HCT116 (cell line): Measurements from ENCODE around the gene OR2D3. TPM values are rescaled to one million over a fixed set of nuclear protein-coding genes. Genes with fewer than 3 reads are reported as not detected.

ENCODE experiments used
- ATAC-seq: fragments of 200-7000 bp; cut with Tn5 transposase; 2 replicates; pipeline ENCODE4 v1.9.1; 2020; ENCODE audit warnings: mild to moderate bottlenecking, moderate library complexity
- BruUV-seq: library from RNA; stranded (reverse); fragments of 400-500 nt; replicated peaks from 2 replicates; lab custom pipeline; 2021; lab: Mats Ljungman, UMichigan
- CTCF ChIA-PET: fragments of 300-600 bp; sonication (Branson Sonifier 250); formaldehyde crosslinking; loops from one replicate; lab custom pipeline; 2021; ENCODE audit warnings: antibody characterized with exemption; lab: Charles Lee
- POLR2A ChIA-PET: fragments of 300-600, 350-600 bp; sonication (Branson Sonifier 250); formaldehyde crosslinking; loops from one replicate; lab custom pipeline; 2021; ENCODE audit warnings: antibody characterized with exemption; lab: Charles Lee
- RAD21 ChIA-PET, 2 experiments: fragments of 300-600 bp; sonication (Branson Sonifier 250); formaldehyde crosslinking; loops; one replicate each; lab custom pipeline; 2023; ENCODE audit warnings: low total read pairs in 2 of 2; ENCODE audit not compliant: uncharacterized antibody in 2 of 2, unreplicated experiment in 2 of 2, low non-redundant PET in 1 of 2; lab: Charles Lee
- DNase-seq: peaks from one replicate; pipeline ENCODE4 v3.0.0-alpha.2; 2010; ENCODE audit warnings: low read depth, low spot score
- H2AFZ ChIP-seq: fragments of 200-600 bp; shearing (Covaris generic), sonication (generic); 2 replicates; pipeline ENCODE4 v1.6.1; 2017; ENCODE audit warnings: low read depth, mixed run types, mixed read lengths, antibody characterized with exemption, low read length; ENCODE audit not compliant: poor library complexity, severe bottlenecking
- H3K27ac ChIP-seq: 2 replicates; pipeline ENCODE4 v1.5.1; 2012; ENCODE audit warnings: low read depth, low read length
- H3K27me3 ChIP-seq: fragments of 200-600 bp; sonication (generic); 2 replicates; pipeline ENCODE4 v1.6.1; 2016; ENCODE audit warnings: mixed run types, low read length, mixed read lengths; ENCODE audit not compliant: insufficient read depth
- H3K36me3 ChIP-seq, 2 experiments: fragments of 200-500 bp in 1 of 2; fragments of 200-600 bp in 1 of 2; sonication (Bioruptor generic) in 1 of 2; sonication (generic) in 1 of 2; 2 replicates each; pipeline versions ENCODE4 v1.5.1 to v1.6.1; 2014 to 2016; ENCODE audit warnings: low read length in 2 of 2, inconsistent platforms in 1 of 2, mixed read lengths in 1 of 2, mixed run types in 1 of 2; ENCODE audit not compliant: insufficient read depth in 2 of 2, control insufficient read depth in 1 of 2
- H3K4me1 ChIP-seq, 2 experiments: fragments of 200-600 bp in 1 of 2; sonication (generic) in 1 of 2; 2 replicates each; pipeline versions ENCODE4 v1.5.1 to v1.6.1; 2012 to 2017; ENCODE audit warnings: low read length in 2 of 2, inconsistent platforms in 1 of 2, mild to moderate bottlenecking in 1 of 2, mixed read lengths in 1 of 2, mixed run types in 1 of 2, moderate library complexity in 1 of 2; ENCODE audit not compliant: insufficient read depth in 2 of 2, control insufficient read depth in 1 of 2
- H3K4me2 ChIP-seq: fragments of 200-600 bp; sonication (generic); 2 replicates; pipeline ENCODE4 v1.6.1; 2017; ENCODE audit warnings: mixed run types, low read length, mixed read lengths
- H3K4me3 ChIP-seq, 2 experiments: fragments of 200-600 bp in 1 of 2; sonication (generic) in 1 of 2; replicated peaks in 1 of 2; 2 replicates each; pipeline ENCODE4 v1.5.1; 2011 to 2016; ENCODE audit warnings: low read length in 2 of 2, control low read depth in 1 of 2, low read depth in 1 of 2, mild to moderate bottlenecking in 1 of 2, mixed read lengths in 1 of 2, mixed run types in 1 of 2
- H3K79me2 ChIP-seq: fragments of 200-600 bp; sonication (generic); 2 replicates; pipeline ENCODE4 v1.6.1; 2017; ENCODE audit warnings: mild to moderate bottlenecking, mixed run types, low read length, moderate library complexity, mixed read lengths; ENCODE audit not compliant: insufficient read depth
- H3K9ac ChIP-seq: fragments of 200-600 bp; sonication (generic); 2 replicates; pipeline ENCODE4 v1.6.1; 2016; ENCODE audit warnings: low read length, mixed read lengths
- H3K9me2 ChIP-seq: fragments of 200-600 bp; sonication (generic), shearing (Covaris generic); 2 replicates; pipeline ENCODE4 v1.6.1; 2017; ENCODE audit warnings: mixed run types, mild to moderate bottlenecking, moderate library complexity; ENCODE audit not compliant: insufficient read depth
- H3K9me3 ChIP-seq, 2 experiments: fragments of 200-500 bp in 1 of 2; fragments of 200-600 bp in 1 of 2; sonication (Bioruptor generic) in 1 of 2; sonication (generic) in 1 of 2; 2 replicates each; pipeline ENCODE4 v1.6.1; 2014 to 2017; ENCODE audit warnings: low read length in 2 of 2, mixed read lengths in 2 of 2, inconsistent platforms in 1 of 2, low read depth in 1 of 2, mild to moderate bottlenecking in 1 of 2, mixed run types in 1 of 2, moderate library complexity in 1 of 2; ENCODE audit not compliant: control insufficient read depth in 1 of 2, insufficient read depth in 1 of 2
- H4K20me1 ChIP-seq: fragments of 200-600 bp; sonication (generic), shearing (Covaris generic); 2 replicates; pipeline ENCODE4 v1.6.1; 2017; ENCODE audit warnings: mixed run types, mild to moderate bottlenecking, moderate library complexity; ENCODE audit not compliant: insufficient read depth
- ATF3 ChIP-seq: IDR thresholded peaks from 2 replicates; pipeline ENCODE4 v1.6.1; 2012
- CTCF ChIP-seq, 3 experiments: fragments of 200-600 bp in 1 of 3; sonication (generic) in 1 of 3; IDR thresholded peaks in 2 of 3; conservative IDR thresholded peaks in 1 of 3; 2 replicates each; pipeline ENCODE4 v1.5.1; 2012 to 2017; ENCODE audit warnings: low read depth in 2 of 3, low read length in 2 of 3, antibody characterized with exemption in 1 of 3, borderline replicate concordance in 1 of 3, control low read depth in 1 of 3, mild to moderate bottlenecking in 1 of 3, mixed read lengths in 1 of 3, mixed run types in 1 of 3, moderate library complexity in 1 of 3; ENCODE audit not compliant: insufficient read depth in 1 of 3
- JUND ChIP-seq: IDR thresholded peaks from 2 replicates; pipeline ENCODE4 v1.6.1; 2012
- MAX ChIP-seq: IDR thresholded peaks from 2 replicates; pipeline ENCODE4 v1.6.1; 2012
- RAD21 ChIP-seq: IDR thresholded peaks from 2 replicates; pipeline ENCODE4 v1.6.1; 2012; ENCODE audit warnings: low read depth, mild to moderate bottlenecking
- REST ChIP-seq: IDR thresholded peaks from 2 replicates; pipeline ENCODE4 v1.6.1; 2012; ENCODE audit warnings: low read depth
- SRF ChIP-seq: IDR thresholded peaks from 2 replicates; pipeline ENCODE4 v1.6.1; 2012; ENCODE audit warnings: low read depth
- TCF7L2 ChIP-seq: IDR thresholded peaks from 2 replicates; pipeline ENCODE4 v1.7.0; 2011; ENCODE audit warnings: borderline replicate concordance, inconsistent platforms; ENCODE audit not compliant: insufficient read depth, insufficient read length; ENCODE audit errors: extremely low read depth
- YY1 ChIP-seq: IDR thresholded peaks from 2 replicates; pipeline ENCODE4 v1.6.1; 2011; ENCODE audit warnings: low read length, low read depth, moderate library complexity, mild to moderate bottlenecking; ENCODE audit not compliant: insufficient replicate concordance; ENCODE audit errors: extremely low read depth
- ZFX ChIP-seq: fragments of 450-650 bp; IDR thresholded peaks from 2 replicates; pipeline ENCODE4 v1.6.1; 2017
- ZNF274 ChIP-seq: fragments of 200-500 bp; sonication (Bioruptor generic); IDR thresholded peaks from 2 replicates; pipeline ENCODE4 v1.6.1; 2014; ENCODE audit warnings: mild to moderate bottlenecking, low read depth, low read length, inconsistent platforms
- intact Hi-C: fragments of 100-400 bp; cut with micrococcal nuclease; formaldehyde crosslinking; loops from 2 replicates; pipeline ENCODE4 v1.10.0; 2022
- total RNA-seq: library from RNA; stranded (reverse); gene quantifications from one replicate; pipeline ENCODE4 v1.2.1, GENCODE V29; 2021; ENCODE audit not compliant: unreplicated experiment

Gene OR2D3
- total RNA-seq, 1 experiment from 2014 or later: not detected

- Histone ChIP-seq H3K9me2 (no peaks in the 10 kb centered on the region), H3K4me2 (no peak within 1 kb of the TSS), H3K9ac (no peak within 1 kb of the TSS), H3K36me3 (no peaks in the 10 kb centered on the region), H3K9me3 (no peaks in the 10 kb centered on the region), H4K20me1 (no peaks in the 10 kb centered on the region), H3K4me1 (no peaks in the 10 kb centered on the region), H3K27me3 (peaks cover 20% of the 10 kb centered on the region), H2AFZ (no peak within 1 kb of the TSS), H3K4me3 (no peak within 1 kb of the TSS), H3K27ac (no peak within 1 kb of the TSS), H3K79me2 (no peaks in the 10 kb centered on the region)
- no peak for TF ChIP-seq CTCF (IDR thresholded peaks at IDR 0.05 in 2 of 3, conservative IDR thresholded peaks at IDR 0.05 in 1 of 3; ENCODE audit: borderline replicate concordance in 1 of 3, insufficient read depth in 1 of 3, low read depth in 2 of 3, low read length in 2 of 3)
- CTCF ChIA-PET: no interaction called here
- intact Hi-C loops: no loop called here
- DNase-seq (no peak), ATAC-seq (no peak)
- RAD21 ChIA-PET: no interaction called here
- POLR2A ChIA-PET: no interaction called here
- no TSS peak for BruUV-seq
Observed at GRCh38 chr11:6876325-6876724, 44.5 kb upstream of the OR2D3 start, which contains the start of gene OR10A4. OR10A4 (plus strand) TSS chr11:6876625; CDS start chr11:6876648, 23 bp downstream.

- Histone ChIP-seq H2AFZ (no peak overlapping the region), H3K79me2 (no peaks in the 10 kb centered on the region), H3K9me3 (no peaks in the 10 kb centered on the region), H3K4me1 (no peaks in the 10 kb centered on the region), H3K27ac (no peak overlapping the region), H3K9me2 (no peaks in the 10 kb centered on the region), H3K9ac (no peak overlapping the region), H3K4me2 (no peak overlapping the region), H3K27me3 (peaks cover 20% of the 10 kb centered on the region), H3K36me3 (no peaks in the 10 kb centered on the region), H4K20me1 (no peaks in the 10 kb centered on the region), H3K4me3 (no peak overlapping the region)
- CTCF ChIA-PET: no interaction called here
- no TSS peak for BruUV-seq
- ATAC-seq: no peak
- POLR2A ChIA-PET: no interaction called here
- DNase-seq: no peak
- intact Hi-C loops: no loop called here
- RAD21 ChIA-PET: no interaction called here
- no peak for TF ChIP-seq JUND
- TF ChIP-seq ZNF274: no peak
- TF ChIP-seq TCF7L2: no peak
- no peak for TF ChIP-seq ZFX
- no peak for TF ChIP-seq ATF3
- no peak for TF ChIP-seq MAX
- no peak for TF ChIP-seq YY1
- TF ChIP-seq REST: no peak
- TF ChIP-seq RAD21: no peak
- no peak for TF ChIP-seq CTCF (IDR thresholded peaks at IDR 0.05 in 2 of 3, conservative IDR thresholded peaks at IDR 0.05 in 1 of 3; ENCODE audit: borderline replicate concordance in 1 of 3, insufficient read depth in 1 of 3, low read depth in 2 of 3, low read length in 2 of 3)
- TF ChIP-seq SRF: no peak
Observed at GRCh38 chr11:6876914-6877313, 43.9 kb upstream of the OR2D3 start.
